SJSA1 (cell line): Measurements from ENCODE around the gene APOBEC3F. TPM values are rescaled to one million over a fixed set of nuclear protein-coding genes. Genes with fewer than 3 reads are reported as not detected.
"Not testable (repeated sequence)": the region's sequence is repeated elsewhere in the genome, so short reads cannot be mapped to it uniquely, and the experiment has no call there.

Experiments used
- DNase-seq, 2 experiments: peaks; one replicate each; pipeline ENCODE4 v3.0.0-alpha.2; 2015 to 2020; ENCODE audit warnings: low spot score in 2 of 2, low read depth in 1 of 2
- H3K27ac ChIP-seq: fragments of 250-450 bp; sonication (Bioruptor Pico); 2 replicates; pipeline ENCODE4 v1.5.1; 2020; ENCODE audit warnings: mild to moderate bottlenecking, moderate library complexity
- H3K27me3 ChIP-seq: fragments of 250-450 bp; sonication (Bioruptor Pico); replicated peaks from 2 replicates; pipeline ENCODE4 v1.5.1; 2020; ENCODE audit warnings: mild to moderate bottlenecking, moderate library complexity
- H3K36me3 ChIP-seq: fragments of 250-450 bp; sonication (Bioruptor Pico); 2 replicates; pipeline ENCODE4 v1.5.1; 2020; ENCODE audit warnings: mild to moderate bottlenecking
- H3K4me1 ChIP-seq: fragments of 250-450 bp; sonication (Bioruptor Pico); replicated peaks from 2 replicates; pipeline ENCODE4 v1.6.1; 2021; ENCODE audit warnings: mild to moderate bottlenecking
- H3K4me3 ChIP-seq: fragments of 250-450 bp; sonication (Bioruptor Pico); 2 replicates; pipeline ENCODE4 v1.5.1; 2020; ENCODE audit warnings: mild to moderate bottlenecking
- H3K9me3 ChIP-seq: fragments of 250-450 bp; sonication (Bioruptor Pico); replicated peaks from 2 replicates; pipeline ENCODE4 v1.5.1; 2020; ENCODE audit warnings: mild to moderate bottlenecking
- total RNA-seq: library from RNA; depleted of rRNA; stranded (reverse); fragments of >200 nt; shearing (Covaris generic); gene quantifications from 2 replicates; pipeline ENCODE4 v1.2.3, GENCODE V29; 2014

APOBEC3F gene
- total RNA-seq, 1 experiment from 2014 or later, result 3.8 TPM

DNA sequence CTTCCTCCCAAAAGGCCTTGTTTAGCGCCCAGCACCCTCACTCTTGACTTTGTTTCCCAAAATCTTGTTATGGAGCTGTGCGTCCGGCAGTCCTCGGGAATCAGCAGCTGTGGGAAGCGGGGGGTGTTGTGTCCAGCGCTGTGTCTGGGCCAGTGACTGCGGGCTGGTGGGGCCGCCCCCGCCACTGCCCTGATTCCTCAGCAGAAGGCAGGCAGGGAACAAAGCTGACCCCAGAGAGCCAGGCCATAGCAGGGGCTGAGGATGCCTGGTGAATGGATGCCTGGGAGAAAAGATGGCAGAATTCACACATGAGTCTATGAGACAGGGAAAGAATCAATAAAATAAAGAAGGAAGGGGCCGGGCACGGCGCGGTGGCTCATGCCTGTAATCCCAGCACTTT, 24.1 kb upstream of the APOBEC3F start:
- Histone ChIP-seq H3K4me1 (peaks cover 17% of the 10 kb centered on the region), H3K4me3 (no peak overlapping the region), H3K9me3 (no peaks in the 10 kb centered on the region), H3K27ac (no peak overlapping the region), H3K27me3 (no peaks in the 10 kb centered on the region), H3K36me3 (no peaks in the 10 kb centered on the region)
- no peak for DNase-seq

- DNase-seq, result no peak
- H3K36me3 ChIP-seq, result no peaks in the 10 kb centered on the region
- no peaks in the 10 kb centered on the region for H3K27me3 ChIP-seq
- no peak overlapping the region for H3K4me3 ChIP-seq
- no peaks in the 10 kb centered on the region for H3K9me3 ChIP-seq
- H3K4me1 ChIP-seq, result peaks cover 20% of the 10 kb centered on the region
- H3K27ac ChIP-seq, result no peak overlapping the region
These were observed 22.9 kb upstream of the APOBEC3F start for GRCh38 chr22:39017596-39018365.

GRCh38 chr22:39020021-39020651, 20.5 kb upstream of the APOBEC3F start:
- H3K9me3 ChIP-seq, DNase-seq, H3K27ac ChIP-seq, H3K4me3 ChIP-seq, H3K36me3 ChIP-seq, H3K27me3 ChIP-seq, H3K4me1 ChIP-seq: not testable (repeated sequence)

GRCh38 chr22:39021552-39022250, 19.0 kb upstream of the APOBEC3F start:
- Histone ChIP-seq H3K27ac (peak overlapping the region; percentile 60), H3K36me3 (no peaks in the 10 kb centered on the region), H3K4me3 (peak overlapping the region; percentile 38)

DNA sequence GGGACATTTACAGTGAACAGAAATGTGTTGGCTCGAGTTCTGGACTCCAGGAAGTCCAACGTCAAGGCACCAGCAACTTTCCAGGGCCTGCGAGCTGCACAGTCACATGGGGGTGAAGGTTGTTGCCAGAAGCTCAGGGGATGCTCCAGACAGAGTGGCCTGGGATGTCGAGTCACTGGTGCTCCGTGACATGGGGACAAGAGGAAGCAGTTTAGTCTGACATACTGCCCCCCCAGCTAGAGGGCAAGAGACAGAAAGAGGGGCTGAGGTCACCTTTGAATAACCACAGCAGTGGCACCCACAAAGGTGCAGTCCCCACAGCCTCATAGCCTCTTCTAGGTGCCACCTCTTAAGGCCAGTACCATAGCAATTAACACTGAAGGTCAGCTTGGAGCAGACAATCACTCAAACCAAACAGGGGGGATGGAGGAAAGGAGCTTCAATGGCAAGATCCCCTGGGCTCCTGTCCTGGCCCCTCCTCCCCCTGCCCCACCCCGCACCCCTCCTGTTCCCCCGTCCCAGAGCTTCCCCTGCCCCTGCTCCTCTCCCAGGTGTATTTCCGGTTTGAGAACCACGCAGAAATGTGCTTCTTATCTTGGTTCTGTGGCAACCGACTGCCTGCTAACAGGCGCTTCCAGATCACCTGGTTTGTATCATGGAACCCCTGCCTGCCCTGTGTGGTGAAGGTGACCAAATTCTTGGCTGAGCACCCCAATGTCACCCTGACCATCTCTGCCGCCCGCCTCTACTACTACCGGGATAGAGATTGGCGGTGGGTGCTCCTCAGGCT, 15.9 kb upstream of the APOBEC3F start:
- Histone ChIP-seq H3K4me1 (0 out of 2 replicates have a peak, but pooled peaks cover 4% of the 10 kb centered on the region), H3K36me3 (no peaks in the 10 kb centered on the region), H3K4me3 (no peak overlapping the region), H3K9me3 (no peaks in the 10 kb centered on the region), H3K27ac (no peak overlapping the region), H3K27me3 (no peaks in the 10 kb centered on the region)
- no peak for DNase-seq

More at GRCh38 chr22:39021552-39022250, 19.0 kb upstream of the APOBEC3F start:
- Histone ChIP-seq H3K9me3 (no peaks in the 10 kb centered on the region), H3K27me3 (no peaks in the 10 kb centered on the region), H3K4me1 (0 out of 2 replicates have a peak, but pooled peaks cover 4% of the 10 kb centered on the region)
- DNase-seq, result peak in 1 of 2 experiments; percentile 8

DNA sequence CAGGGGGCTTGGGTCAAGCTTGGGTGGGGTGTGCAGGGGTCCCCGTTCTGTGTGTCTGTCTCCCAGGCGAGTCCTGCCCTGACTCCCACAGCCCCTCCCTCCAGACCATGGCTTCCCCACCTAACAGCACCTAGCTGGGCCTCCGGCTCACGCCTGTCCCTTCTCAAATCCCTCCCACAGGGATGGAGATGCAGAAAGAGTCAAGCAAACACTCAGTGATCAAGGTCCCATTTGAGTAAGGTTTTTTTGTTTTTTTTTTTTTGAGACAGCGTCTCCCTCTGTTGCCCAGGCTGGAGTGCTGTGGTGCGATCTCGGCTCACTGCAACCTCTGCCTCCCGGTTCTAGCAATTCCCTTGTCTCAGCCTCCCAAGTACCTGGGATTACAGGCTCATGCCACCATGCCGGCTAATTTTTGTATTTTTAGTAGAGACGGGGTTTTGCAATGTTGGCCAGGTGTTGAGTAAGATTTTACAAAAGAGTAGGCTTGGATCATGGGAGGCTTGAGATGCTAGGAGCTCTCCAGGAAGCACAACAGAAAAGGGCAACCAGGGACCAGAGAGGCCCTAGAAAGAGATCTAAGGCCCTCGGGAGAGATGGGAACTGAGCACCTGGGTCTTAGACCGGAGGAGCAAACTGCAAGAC, 14.0 kb upstream of the APOBEC3F start:
- DNase-seq, result no peak
- Histone ChIP-seq H3K9me3 (no peaks in the 10 kb centered on the region), H3K36me3 (no peaks in the 10 kb centered on the region), H3K4me3 (no peak overlapping the region), H3K27me3 (no peaks in the 10 kb centered on the region), H3K4me1 (0 out of 2 replicates have a peak, but pooled peaks cover 3% of the 10 kb centered on the region), H3K27ac (no peak overlapping the region)

GRCh38 chr22:39027717-39028116, 12.9 kb upstream of the APOBEC3F start:
- H3K4me3 ChIP-seq, result no peak overlapping the region
- no peak for DNase-seq
- H3K27ac ChIP-seq, result no peak overlapping the region
- no peaks in the 10 kb centered on the region for H3K36me3 ChIP-seq
- H3K9me3 ChIP-seq, result no peaks in the 10 kb centered on the region
- no peaks in the 10 kb centered on the region for H3K27me3 ChIP-seq
- H3K4me1 ChIP-seq, result no peaks in the 10 kb centered on the region

- Histone ChIP-seq H3K4me3 (no peak overlapping the region), H3K36me3 (no peaks in the 10 kb centered on the region), H3K9me3 (no peaks in the 10 kb centered on the region), H3K27ac (no peak overlapping the region), H3K4me1 (no peaks in the 10 kb centered on the region), H3K27me3 (no peaks in the 10 kb centered on the region)
- no peak for DNase-seq
These were observed 12.4 kb upstream of the APOBEC3F start for GRCh38 chr22:39028281-39028680.

DNA sequence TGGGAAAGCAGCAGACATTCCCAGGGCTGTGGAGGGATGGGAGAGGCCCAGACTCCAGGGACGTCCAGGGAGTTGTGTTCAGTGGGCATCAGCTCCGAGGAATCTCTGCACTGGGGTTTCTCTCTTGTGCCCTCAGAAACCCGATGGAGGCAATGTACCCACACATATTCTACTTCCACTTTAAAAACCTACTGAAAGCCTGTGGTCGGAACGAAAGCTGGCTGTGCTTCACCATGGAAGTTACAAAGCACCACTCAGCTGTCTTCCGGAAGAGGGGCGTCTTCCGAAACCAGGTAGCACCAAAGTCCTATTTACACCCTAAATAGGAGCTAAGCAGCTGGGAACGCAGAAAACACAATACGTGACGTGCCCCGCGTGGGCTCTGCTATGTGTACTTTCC, 11.4 kb upstream of the APOBEC3F start:
- no peaks in the 10 kb centered on the region for H3K27me3 ChIP-seq
- no peak overlapping the region for H3K27ac ChIP-seq
- DNase-seq, result no peak
- no peak overlapping the region for H3K4me3 ChIP-seq
- no peaks in the 10 kb centered on the region for H3K9me3 ChIP-seq
- H3K4me1 ChIP-seq, result no peaks in the 10 kb centered on the region
- no peaks in the 10 kb centered on the region for H3K36me3 ChIP-seq

DNA sequence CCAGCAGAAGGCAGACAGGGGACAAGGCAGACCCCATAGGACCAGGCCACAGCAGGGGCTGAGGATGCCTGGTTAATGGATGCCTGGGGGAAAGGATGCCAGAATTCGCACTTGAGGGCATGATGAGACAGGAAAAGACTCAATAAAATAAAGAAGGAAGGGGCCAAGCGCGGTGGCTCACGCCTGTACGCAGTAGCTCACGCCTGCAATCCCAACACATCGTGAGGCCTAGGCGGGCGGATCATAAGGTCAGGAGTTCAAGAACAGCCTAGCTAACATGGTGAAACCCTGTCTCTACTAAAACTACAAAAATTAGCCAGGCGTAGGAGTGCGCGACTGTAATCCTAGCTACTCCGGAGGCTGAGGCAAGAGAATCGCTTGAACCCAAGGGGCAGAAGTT, 10.0 kb upstream of the APOBEC3F start:
- DNase-seq, result no peak
- no peaks in the 10 kb centered on the region for H3K36me3 ChIP-seq
- H3K9me3 ChIP-seq, result no peaks in the 10 kb centered on the region
- H3K27me3 ChIP-seq, result no peaks in the 10 kb centered on the region
- H3K4me3 ChIP-seq, result no peak overlapping the region
- no peaks in the 10 kb centered on the region for H3K4me1 ChIP-seq
- H3K27ac ChIP-seq, result no peak overlapping the region

- H3K4me1 ChIP-seq, H3K9me3 ChIP-seq, H3K36me3 ChIP-seq, H3K27ac ChIP-seq, DNase-seq, H3K4me3 ChIP-seq, H3K27me3 ChIP-seq: not testable (repeated sequence)
These were observed 9.0 kb upstream of the APOBEC3F start for GRCh38 chr22:39031434-39032295.

GRCh38 chr22:39037071-39037470, 3.6 kb upstream of the APOBEC3F start:
- H3K27ac ChIP-seq, H3K9me3 ChIP-seq, H3K4me3 ChIP-seq, H3K27me3 ChIP-seq, DNase-seq, H3K36me3 ChIP-seq: not testable (repeated sequence)
- peaks cover 11% of the 10 kb centered on the region for H3K4me1 ChIP-seq
